OCI-LY3 (cell line): Measurements from ENCODE around the gene LYPD6B.

Source experiments
- H2AFZ ChIP-seq: fragments of 200-600, 300-600 bp; shearing (Covaris generic); 2 replicates; pipeline ENCODE4 v1.6.0; 2014; ENCODE audit warnings: antibody characterized with exemption, low read depth, low read length
- H3K27ac ChIP-seq: fragments of 200-600, 300-600 bp; sonication (generic); 2 replicates; pipeline ENCODE4 v1.5.1; 2014; ENCODE audit warnings: mild to moderate bottlenecking, low read length, moderate library complexity, mixed read lengths
- H3K27me3 ChIP-seq: fragments of 200-600, 300-600 bp; sonication (generic); 2 replicates; pipeline ENCODE4 v1.6.1; 2014; ENCODE audit warnings: low read depth, low read length, mixed read lengths
- H3K36me3 ChIP-seq: fragments of 200-600, 300-600 bp; sonication (generic); replicated peaks from 2 replicates; pipeline ENCODE3; 2014; ENCODE audit warnings: low read depth, low read length, mixed read lengths
- H3K4me1 ChIP-seq: fragments of 300-600, 200-600 bp; sonication (generic); 2 replicates; pipeline ENCODE4 v1.6.1; 2014; ENCODE audit warnings: low read length, mixed read lengths
- H3K4me2 ChIP-seq: fragments of 200-600, 300-600 bp; sonication (generic); 2 replicates; pipeline ENCODE4 v1.6.1; 2014; ENCODE audit warnings: low read length, mixed read lengths
- H3K4me3 ChIP-seq: fragments of 300-600, 200-600 bp; sonication (generic); 2 replicates; pipeline ENCODE4 v1.5.1; 2014; ENCODE audit warnings: antibody characterized with exemption, mild to moderate bottlenecking, low read length, moderate library complexity
- H3K79me2 ChIP-seq: fragments of 300-600, 200-600 bp; shearing (Covaris generic); 2 replicates; pipeline ENCODE4 v1.6.1; 2014; ENCODE audit warnings: mild to moderate bottlenecking, low read length, mixed read lengths
- H3K9ac ChIP-seq: fragments of 300-600, 200-600 bp; shearing (Covaris generic); 2 replicates; pipeline ENCODE4 v1.6.0; 2014; ENCODE audit warnings: mild to moderate bottlenecking, low read length, moderate library complexity
- H3K9me3 ChIP-seq: fragments of 200-600, 300-600 bp; shearing (Covaris generic); 2 replicates; pipeline ENCODE4 v1.6.1; 2014; ENCODE audit warnings: low read length, mixed read lengths; ENCODE audit not compliant: insufficient read depth
- H4K20me1 ChIP-seq: fragments of 200-600, 300-600 bp; sonication (generic); 2 replicates; pipeline ENCODE4 v1.6.1; 2016; ENCODE audit warnings: low read length, mixed read lengths; ENCODE audit not compliant: insufficient read depth
- EZH2phosphoT487 ChIP-seq: fragments of 200-600 bp; shearing (Covaris generic); IDR thresholded peaks from 2 replicates; pipeline ENCODE4 v1.6.1; 2018; ENCODE audit warnings: antibody characterized with exemption, mixed run types, low read depth
- TF ChIP-seq, protein P1 (sequence below): fragments of 200-600, 300-600 bp; sonication (generic); IDR thresholded peaks from 2 replicates; pipeline ENCODE4 v1.5.1; 2014; ENCODE audit warnings: antibody characterized with exemption, low read length, low read depth

Gene LYPD6B

DNA sequence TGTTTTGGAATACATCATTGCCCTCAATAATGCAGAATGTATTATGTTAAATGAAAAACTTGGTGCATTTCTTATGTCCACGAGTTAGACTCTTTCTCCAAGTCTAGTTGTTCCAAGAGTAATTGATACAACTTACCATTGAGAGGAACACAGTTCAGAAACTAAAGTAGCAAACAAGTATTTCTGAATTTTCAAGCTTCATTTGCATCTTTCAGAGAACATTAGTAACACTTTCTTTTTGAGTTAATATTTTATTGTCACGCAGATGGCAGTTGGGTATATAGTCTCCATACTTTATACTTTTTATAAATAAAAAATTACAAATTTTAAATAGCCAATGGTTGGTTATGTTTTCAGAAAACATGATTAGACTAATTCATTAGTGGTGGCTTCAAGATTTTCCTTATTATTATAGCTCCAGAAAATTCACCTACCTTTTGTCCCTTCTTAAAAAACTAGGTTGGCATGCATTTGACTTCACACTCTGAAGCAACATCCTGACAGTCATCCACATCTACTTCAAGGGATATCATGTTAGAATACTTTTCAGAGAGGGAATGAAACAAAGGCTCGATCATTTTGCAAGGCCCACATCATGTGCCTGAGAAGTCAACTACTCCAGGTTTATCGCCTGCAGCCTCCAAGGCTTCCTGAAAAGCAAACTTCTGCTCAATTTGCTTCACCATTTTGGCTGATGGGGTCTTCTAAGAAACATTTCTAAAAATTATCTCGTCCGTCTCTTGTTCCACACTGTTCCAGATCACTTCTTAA, 29.9 kb downstream of the LYPD6B start:
- Histone ChIP-seq H3K27ac (no peak overlapping the region), H3K4me1 (no peaks in the 10 kb centered on the region), H3K9ac (no peak overlapping the region), H3K27me3 (no peaks in the 10 kb centered on the region), H2AFZ (no peak overlapping the region), H3K4me2 (no peak overlapping the region), H3K9me3 (no peaks in the 10 kb centered on the region), H3K4me3 (no peak overlapping the region), H4K20me1 (no peaks in the 10 kb centered on the region), H3K36me3 (no peaks in the 10 kb centered on the region), H3K79me2 (no peaks in the 10 kb centered on the region)
- TF ChIP-seq, protein P1, sequence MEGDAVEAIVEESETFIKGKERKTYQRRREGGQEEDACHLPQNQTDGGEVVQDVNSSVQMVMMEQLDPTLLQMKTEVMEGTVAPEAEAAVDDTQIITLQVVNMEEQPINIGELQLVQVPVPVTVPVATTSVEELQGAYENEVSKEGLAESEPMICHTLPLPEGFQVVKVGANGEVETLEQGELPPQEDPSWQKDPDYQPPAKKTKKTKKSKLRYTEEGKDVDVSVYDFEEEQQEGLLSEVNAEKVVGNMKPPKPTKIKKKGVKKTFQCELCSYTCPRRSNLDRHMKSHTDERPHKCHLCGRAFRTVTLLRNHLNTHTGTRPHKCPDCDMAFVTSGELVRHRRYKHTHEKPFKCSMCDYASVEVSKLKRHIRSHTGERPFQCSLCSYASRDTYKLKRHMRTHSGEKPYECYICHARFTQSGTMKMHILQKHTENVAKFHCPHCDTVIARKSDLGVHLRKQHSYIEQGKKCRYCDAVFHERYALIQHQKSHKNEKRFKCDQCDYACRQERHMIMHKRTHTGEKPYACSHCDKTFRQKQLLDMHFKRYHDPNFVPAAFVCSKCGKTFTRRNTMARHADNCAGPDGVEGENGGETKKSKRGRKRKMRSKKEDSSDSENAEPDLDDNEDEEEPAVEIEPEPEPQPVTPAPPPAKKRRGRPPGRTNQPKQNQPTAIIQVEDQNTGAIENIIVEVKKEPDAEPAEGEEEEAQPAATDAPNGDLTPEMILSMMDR: no peak
- no peak for TF ChIP-seq EZH2phosphoT487

DNA sequence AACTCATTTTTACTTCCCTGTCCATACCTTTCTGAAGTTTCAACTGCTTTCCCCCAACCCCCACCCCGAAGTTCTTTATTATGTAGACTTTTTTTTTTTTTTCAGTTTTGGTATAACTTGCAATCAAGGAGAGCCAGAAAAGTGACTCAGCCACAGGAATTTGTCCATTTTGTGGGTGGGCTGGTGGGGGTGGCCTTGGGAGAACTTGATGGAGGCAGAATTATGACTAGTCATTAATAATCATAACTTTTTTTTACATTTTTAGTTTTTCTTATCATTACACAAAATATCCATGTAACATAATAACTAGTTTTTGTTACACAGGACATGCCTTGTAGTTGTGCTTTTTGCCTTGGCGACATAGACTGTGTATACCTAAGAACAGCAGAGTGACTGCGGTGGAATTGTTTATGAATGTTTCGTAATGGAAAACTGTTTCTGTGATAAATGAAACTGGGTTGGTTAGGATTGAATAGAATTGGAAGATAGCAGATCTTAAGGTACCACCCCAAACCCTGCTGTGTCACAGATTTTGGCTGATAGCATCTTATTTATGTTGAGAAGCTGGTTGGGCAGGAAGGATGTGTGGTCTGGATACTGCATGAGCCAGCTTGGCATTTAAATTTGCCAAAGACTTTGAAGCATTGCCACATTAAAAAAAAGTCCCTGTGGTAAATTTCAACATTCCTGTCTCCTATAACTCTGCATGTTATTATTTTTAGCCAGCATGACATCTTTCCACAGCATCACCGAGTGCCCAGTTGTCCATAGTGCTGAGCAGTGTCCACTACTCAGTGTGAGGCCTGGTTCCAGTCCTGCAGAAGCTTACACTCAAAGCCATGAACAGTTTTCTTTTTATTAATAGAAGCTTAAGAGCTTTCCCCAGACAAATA, 30.7 kb downstream of the LYPD6B start:
- Histone ChIP-seq H3K27me3 (no peaks in the 10 kb centered on the region), H2AFZ (no peak overlapping the region), H4K20me1 (no peaks in the 10 kb centered on the region), H3K79me2 (no peaks in the 10 kb centered on the region), H3K9me3 (no peaks in the 10 kb centered on the region), H3K4me2 (no peak overlapping the region), H3K4me1 (no peaks in the 10 kb centered on the region), H3K27ac (no peak overlapping the region), H3K36me3 (no peaks in the 10 kb centered on the region), H3K9ac (no peak overlapping the region), H3K4me3 (no peak overlapping the region)
- TF ChIP-seq EZH2phosphoT487: no peak
- TF ChIP-seq, protein P1: no peak

DNA sequence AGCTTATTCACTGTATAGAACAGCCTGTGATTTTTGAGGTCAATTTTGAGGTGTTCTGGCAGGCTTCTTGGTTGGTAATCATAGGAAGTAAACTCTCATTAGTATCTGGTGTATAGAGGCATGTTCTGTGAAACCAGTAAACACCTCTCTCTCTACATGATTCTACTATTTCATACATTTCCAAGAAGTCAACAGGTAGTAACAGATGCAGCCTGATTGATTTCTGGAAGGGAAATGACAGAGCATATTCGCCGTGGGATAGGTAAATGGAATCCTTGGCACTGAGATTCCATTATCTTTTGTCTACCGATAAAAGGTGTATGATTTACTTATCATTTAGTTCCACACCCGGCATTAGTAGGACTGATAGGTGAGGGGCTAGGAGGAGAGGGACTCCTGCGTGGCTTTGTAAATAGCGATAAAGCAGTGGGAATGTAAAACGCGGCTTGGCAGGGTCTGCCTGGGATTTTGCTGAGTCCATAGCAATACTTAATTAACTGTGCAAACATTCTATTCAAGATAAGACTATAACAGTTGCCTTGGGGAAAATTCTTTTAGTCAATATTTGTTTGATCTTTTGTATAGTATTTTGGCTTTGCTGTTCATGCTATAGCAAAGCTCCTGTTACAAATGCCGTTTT, 32.3 kb downstream of the LYPD6B start:
- H2AFZ ChIP-seq: no peak overlapping the region
- no peaks in the 10 kb centered on the region for H3K9me3 ChIP-seq
- H3K27me3 ChIP-seq: no peaks in the 10 kb centered on the region
- no peak for TF ChIP-seq EZH2phosphoT487
- TF ChIP-seq, protein P1: no peak
- no peak overlapping the region for H3K9ac ChIP-seq
- H3K4me2 ChIP-seq: no peak overlapping the region
- H3K79me2 ChIP-seq: no peaks in the 10 kb centered on the region
- no peak overlapping the region for H3K27ac ChIP-seq
- H3K36me3 ChIP-seq: no peaks in the 10 kb centered on the region
- no peaks in the 10 kb centered on the region for H4K20me1 ChIP-seq
- no peaks in the 10 kb centered on the region for H3K4me1 ChIP-seq
- H3K4me3 ChIP-seq: no peak overlapping the region

DNA sequence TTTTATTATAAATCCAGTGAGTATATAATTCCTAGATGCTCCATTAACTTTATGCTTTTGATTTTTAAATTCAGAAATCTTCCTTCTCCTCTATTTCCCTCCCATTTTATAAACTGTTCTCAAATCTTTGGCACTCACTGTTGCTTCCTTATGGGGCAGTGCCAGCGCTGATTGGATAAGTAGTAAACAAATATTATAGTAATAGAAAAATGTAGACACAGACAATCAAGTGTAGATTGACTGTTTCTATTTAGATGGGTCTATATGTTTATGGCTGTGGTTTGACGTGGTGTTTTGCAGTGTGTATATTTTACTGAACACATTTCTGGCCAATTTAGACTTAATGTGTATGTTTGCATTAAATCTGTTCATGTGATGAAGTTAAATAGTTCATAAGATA, 36.6 kb downstream of the LYPD6B start:
- no peaks in the 10 kb centered on the region for H3K79me2 ChIP-seq

More for the DNA sequence above, 36.6 kb downstream of the LYPD6B start:
- Histone ChIP-seq H3K4me3 (no peak overlapping the region), H3K4me2 (no peak overlapping the region), H3K4me1 (no peaks in the 10 kb centered on the region), H3K27me3 (peaks cover 3% of the 10 kb centered on the region; the same call in 1 of the 2 replicates), H3K27ac (no peak overlapping the region), H2AFZ (no peak overlapping the region), H3K9me3 (no peaks in the 10 kb centered on the region), H4K20me1 (no peaks in the 10 kb centered on the region), H3K9ac (no peak overlapping the region), H3K36me3 (no peaks in the 10 kb centered on the region)
- no peak for TF ChIP-seq EZH2phosphoT487
- TF ChIP-seq, protein P1: no peak
